ENCODE measurements around the gene CD82.

DNA sequence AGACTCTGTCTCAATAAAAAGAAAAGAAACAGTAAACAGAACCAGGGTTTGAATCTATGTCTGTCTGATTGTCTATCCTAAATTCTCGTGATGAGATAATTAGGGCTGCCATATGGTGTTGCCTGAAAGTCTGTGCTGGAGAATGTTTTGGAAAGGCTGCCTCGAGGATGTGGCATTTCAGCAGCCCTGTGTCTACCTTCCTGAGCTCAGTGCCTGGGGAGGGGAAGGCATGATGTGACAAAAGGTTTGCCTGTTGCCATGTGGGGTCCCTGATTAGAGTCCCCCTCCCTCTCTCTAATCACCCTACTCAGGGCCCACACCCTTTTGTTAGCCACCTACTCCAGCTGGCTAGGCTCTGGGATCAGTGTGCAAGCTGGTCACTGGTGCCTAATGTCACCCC, 15.2 kb downstream of the CD82 start:
- TF ChIP-seq CTCF (IDR thresholded peaks at IDR 0.05), result no peak
- no peak for TF ChIP-seq POLR2A (IDR thresholded peaks at IDR 0.05)
- TF ChIP-seq POLR2AphosphoS5 (IDR thresholded peaks at IDR 0.05), result no peak
- no peak for TF ChIP-seq EP300 (IDR thresholded peaks at IDR 0.05)
